Measurements from ENCODE around the gene TRPM8. TPM values are rescaled to one million over a fixed set of nuclear protein-coding genes. Genes with fewer than 3 reads are reported as not detected.

TRPM8 gene
- polyA plus RNA-seq, 1 donor (not counting 4 experiments of a cell fraction or from before 2014, with no cell fraction given) = 0.04 TPM

DNA sequence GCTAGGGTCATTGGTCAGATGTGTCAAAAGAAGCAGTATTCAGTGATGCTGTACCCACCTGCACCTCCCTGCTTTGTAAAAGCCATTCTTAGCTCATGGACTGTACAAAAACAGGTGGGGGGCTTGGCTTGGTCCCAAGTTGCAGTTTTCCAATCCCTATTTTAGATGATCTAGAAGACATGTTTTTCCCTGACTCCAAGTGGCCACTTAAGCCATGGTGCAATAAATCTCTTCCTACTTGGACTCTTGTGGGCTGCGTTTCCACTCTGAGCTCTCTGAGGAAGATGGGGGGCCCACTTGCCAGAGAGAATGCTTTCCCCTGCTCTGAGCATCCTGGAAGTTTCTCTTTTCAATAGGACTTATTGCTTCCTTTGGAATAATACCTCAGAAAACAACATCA, 76.3 kb downstream of the TRPM8 start:
- Histone ChIP-seq H3K9me1 (ENCODE audit: control insufficient read depth, extremely low read depth, insufficient read depth, low read length) (no peaks in the 10 kb centered on the region), H4K20me1 (ENCODE audit: control insufficient read depth, extremely low read depth, insufficient read depth, low read length) (no peaks in the 10 kb centered on the region), H2AFZ (ENCODE audit: control insufficient read depth, low read length) (no peak overlapping the region), H3K9ac (ENCODE audit: control insufficient read depth, extremely low read depth, insufficient read depth, low read length) (no peak overlapping the region), H3K4me1 (ENCODE audit: control insufficient read depth, extremely low read depth, insufficient read depth, low read length) (no peaks in the 10 kb centered on the region), H3K79me2 (ENCODE audit: control insufficient read depth, insufficient read depth, low read length) (no peaks in the 10 kb centered on the region), H3K27me3 (ENCODE audit: control insufficient read depth, extremely low read depth, insufficient read depth, low read length) (no peaks in the 10 kb centered on the region), H3K9me3 (ENCODE audit: control insufficient read depth, low read depth, low read length) (no peaks in the 10 kb centered on the region), H3K4me3 (ENCODE audit: control insufficient read depth in 2 of 3, extremely low read depth in 1 of 3, insufficient read depth in 2 of 3, low read depth in 1 of 3, low read length in 3 of 3) (no peak overlapping the region), H3K4me2 (ENCODE audit: control insufficient read depth, extremely low read depth, insufficient read depth, low read depth, low read length) (no peak overlapping the region), H3K36me3 (ENCODE audit: control insufficient read depth in 2 of 2, extremely low read depth in 1 of 2, insufficient read depth in 2 of 2, low read length in 2 of 2) (no peaks in the 10 kb centered on the region), H3K27ac (ENCODE audit: control insufficient read depth, insufficient read depth, low read length) (no peak overlapping the region)
- FAIRE-seq (no peak), DNase-seq (ENCODE audit: low read depth, low spot score) (no peak)
- dilution Hi-C loops (cut with MboI; ENCODE audit: extremely low pct_ligation_motif_present, low sequenced_read_pairs) = no loop called here
- TF ChIP-seq, protein P1, sequence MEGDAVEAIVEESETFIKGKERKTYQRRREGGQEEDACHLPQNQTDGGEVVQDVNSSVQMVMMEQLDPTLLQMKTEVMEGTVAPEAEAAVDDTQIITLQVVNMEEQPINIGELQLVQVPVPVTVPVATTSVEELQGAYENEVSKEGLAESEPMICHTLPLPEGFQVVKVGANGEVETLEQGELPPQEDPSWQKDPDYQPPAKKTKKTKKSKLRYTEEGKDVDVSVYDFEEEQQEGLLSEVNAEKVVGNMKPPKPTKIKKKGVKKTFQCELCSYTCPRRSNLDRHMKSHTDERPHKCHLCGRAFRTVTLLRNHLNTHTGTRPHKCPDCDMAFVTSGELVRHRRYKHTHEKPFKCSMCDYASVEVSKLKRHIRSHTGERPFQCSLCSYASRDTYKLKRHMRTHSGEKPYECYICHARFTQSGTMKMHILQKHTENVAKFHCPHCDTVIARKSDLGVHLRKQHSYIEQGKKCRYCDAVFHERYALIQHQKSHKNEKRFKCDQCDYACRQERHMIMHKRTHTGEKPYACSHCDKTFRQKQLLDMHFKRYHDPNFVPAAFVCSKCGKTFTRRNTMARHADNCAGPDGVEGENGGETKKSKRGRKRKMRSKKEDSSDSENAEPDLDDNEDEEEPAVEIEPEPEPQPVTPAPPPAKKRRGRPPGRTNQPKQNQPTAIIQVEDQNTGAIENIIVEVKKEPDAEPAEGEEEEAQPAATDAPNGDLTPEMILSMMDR (optimal IDR thresholded peaks at IDR 0.05 in 1 of 3, IDR thresholded peaks at IDR 0.05 in 1 of 3, conservative IDR thresholded peaks at IDR 0.05 in 1 of 3; ENCODE audit: extremely low read depth in 1 of 3, insufficient read depth in 2 of 3, low read length in 3 of 3) = no peak
- no peak for TF ChIP-seq EZH2 (IDR thresholded peaks at IDR 0.05; ENCODE audit: low read length)

DNA sequence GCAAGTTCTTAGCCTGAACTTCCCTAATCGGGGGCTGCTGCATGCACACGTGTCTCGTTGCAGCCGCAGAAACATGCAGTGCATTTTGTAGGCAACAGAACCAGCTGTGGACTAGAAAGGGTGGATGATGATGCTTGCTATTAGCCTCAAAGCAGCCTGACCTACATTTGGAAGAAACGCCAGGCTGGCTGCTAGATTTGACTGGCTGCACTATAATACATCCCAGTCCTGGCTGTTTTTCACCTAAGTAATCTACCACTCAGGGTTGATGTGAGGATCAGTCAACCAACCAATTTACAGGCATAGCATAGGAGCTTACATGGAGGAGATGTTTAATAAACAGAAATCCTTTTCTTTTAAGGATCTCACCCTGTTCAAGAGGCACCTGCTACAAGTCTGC, 77.0 kb downstream of the TRPM8 start:
- H3K79me2 ChIP-seq (ENCODE audit: control insufficient read depth, insufficient read depth, low read length) = no peaks in the 10 kb centered on the region
- H4K20me1 ChIP-seq (ENCODE audit: control insufficient read depth, extremely low read depth, insufficient read depth, low read length) = no peaks in the 10 kb centered on the region
- no peak overlapping the region for H3K27ac ChIP-seq (ENCODE audit: control insufficient read depth, insufficient read depth, low read length)
- H3K36me3 ChIP-seq (ENCODE audit: control insufficient read depth in 2 of 2, extremely low read depth in 1 of 2, insufficient read depth in 2 of 2, low read length in 2 of 2) = no peaks in the 10 kb centered on the region
- dilution Hi-C loops (cut with MboI; ENCODE audit: extremely low pct_ligation_motif_present, low sequenced_read_pairs) = no loop called here
- H3K27me3 ChIP-seq (ENCODE audit: control insufficient read depth, extremely low read depth, insufficient read depth, low read length) = no peaks in the 10 kb centered on the region
- no peaks in the 10 kb centered on the region for H3K4me1 ChIP-seq (ENCODE audit: control insufficient read depth, extremely low read depth, insufficient read depth, low read length)
- no peak overlapping the region for H3K4me2 ChIP-seq (ENCODE audit: control insufficient read depth, extremely low read depth, insufficient read depth, low read depth, low read length)
- H3K4me3 ChIP-seq (ENCODE audit: control insufficient read depth in 2 of 3, extremely low read depth in 1 of 3, insufficient read depth in 2 of 3, low read depth in 1 of 3, low read length in 3 of 3) = no peak overlapping the region
- no peak overlapping the region for H3K9ac ChIP-seq (ENCODE audit: control insufficient read depth, extremely low read depth, insufficient read depth, low read length)
- FAIRE-seq = no peak
- H2AFZ ChIP-seq (ENCODE audit: control insufficient read depth, low read length) = no peak overlapping the region
- no peaks in the 10 kb centered on the region for H3K9me3 ChIP-seq (ENCODE audit: control insufficient read depth, low read depth, low read length)
- no peak for DNase-seq (ENCODE audit: low read depth, low spot score)
- no peak for TF ChIP-seq EZH2 (IDR thresholded peaks at IDR 0.05; ENCODE audit: low read length)
- TF ChIP-seq, protein P1 (optimal IDR thresholded peaks at IDR 0.05 in 1 of 3, IDR thresholded peaks at IDR 0.05 in 1 of 3, conservative IDR thresholded peaks at IDR 0.05 in 1 of 3; ENCODE audit: extremely low read depth in 1 of 3, insufficient read depth in 2 of 3, low read length in 3 of 3) = no peak
- no peaks in the 10 kb centered on the region for H3K9me1 ChIP-seq (ENCODE audit: control insufficient read depth, extremely low read depth, insufficient read depth, low read length)

Data from keratinocyte (primary cell).